Activated CD8-positive, alpha-beta memory T cell treated with anti-CD3 and anti-CD28 coated beads, Interleukin-2, amount 50 U/mL, for 24 hours (primary cell): ENCODE results near the gene PBOV1.

Source experiments
- DNase-seq: peaks from one replicate; pipeline ENCODE4 v3.0.0-alpha.2; 2020; ENCODE audit errors: extremely low read depth

The PBOV1 gene

DNA sequence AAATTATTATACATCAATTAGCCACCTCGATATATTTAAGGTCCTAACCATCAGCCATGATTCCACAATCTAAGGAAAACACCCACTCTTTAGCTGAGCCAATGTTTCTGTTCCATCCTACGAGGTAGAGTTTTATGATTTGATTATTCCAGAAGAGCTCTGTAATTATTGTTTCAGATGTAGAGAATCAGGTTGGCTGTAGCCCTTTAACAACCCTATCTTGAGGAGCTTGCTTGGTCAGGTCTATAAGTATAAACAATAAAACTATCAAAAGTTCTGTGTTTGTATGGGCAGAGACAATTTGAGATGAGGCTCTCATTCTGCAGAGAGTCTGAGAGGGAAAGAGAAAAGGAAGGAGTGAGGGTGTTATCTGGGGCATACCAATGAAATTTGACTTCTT is at the start of gene PBOV1:
Gene PBOV1 (minus strand): TSS at position 43 of the 400 bp plus-strand sequence. CDS start 96 bp downstream, outside the sequence.
- DNase-seq, result no peak

DNA sequence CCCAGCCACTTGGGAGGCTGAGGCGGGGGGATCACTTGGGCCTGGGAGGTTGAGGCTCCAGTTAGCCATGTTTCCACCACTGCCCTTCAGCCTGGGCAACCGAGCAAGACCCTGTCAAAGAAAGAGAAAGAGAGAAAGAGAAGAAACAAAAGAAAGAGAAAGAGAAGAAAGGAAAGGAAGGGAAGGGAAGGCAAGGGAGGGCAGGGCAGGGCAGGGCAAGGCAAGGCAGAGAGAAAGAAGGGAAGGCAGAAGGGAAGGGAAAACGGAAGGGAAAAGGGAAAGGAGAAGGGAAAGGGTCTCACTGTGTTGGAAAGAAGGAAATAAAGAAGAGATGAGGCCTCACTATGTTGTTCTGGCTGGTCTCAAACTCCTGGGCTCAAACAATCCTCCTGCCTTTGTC is 47.8 kb upstream of the PBOV1 start:
- no peak for DNase-seq

DNA sequence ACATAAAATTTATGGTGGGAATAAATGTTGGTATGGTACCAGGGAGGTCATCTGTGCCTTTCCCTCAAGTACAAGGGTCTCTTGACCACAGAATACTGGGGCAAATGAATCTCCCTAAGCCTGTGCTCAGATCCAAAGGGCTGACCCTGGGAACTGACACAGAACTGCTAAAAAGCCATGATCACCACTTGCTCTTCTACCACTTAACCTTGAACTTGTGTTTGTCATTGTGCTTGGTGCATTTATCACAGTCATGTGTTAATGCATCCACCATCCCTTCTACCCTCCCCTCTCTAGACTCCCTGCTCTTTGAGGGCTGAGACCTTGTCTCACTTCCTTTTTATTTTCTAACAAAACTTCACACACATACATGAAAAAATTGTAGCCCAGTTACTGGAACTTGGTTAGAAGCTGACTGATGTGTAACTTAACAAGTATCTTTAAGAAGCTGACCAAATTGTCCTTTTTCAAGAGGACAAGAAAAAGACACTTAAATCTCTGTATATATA is 46.1 kb upstream of the PBOV1 start:
- no peak for DNase-seq

DNA sequence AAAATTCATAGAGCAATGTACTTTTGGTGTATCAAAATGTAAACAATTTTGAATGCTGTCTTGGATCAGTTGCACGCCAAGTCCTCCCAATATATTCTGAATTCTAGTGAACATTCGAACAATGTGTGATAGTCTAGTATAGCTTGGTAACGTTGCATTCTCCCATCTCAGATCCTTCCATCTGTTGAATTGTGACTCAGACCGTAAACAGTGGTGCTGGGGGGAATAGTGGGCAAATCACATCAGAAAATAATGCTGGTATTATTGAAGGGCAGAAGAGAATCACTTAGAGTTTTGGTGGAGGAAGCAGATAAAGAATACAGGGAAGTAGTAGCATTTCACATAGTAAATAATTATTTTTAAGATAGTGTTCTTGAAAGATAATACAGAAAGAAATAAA is 45.7 kb upstream of the PBOV1 start:
- no peak for DNase-seq

DNA sequence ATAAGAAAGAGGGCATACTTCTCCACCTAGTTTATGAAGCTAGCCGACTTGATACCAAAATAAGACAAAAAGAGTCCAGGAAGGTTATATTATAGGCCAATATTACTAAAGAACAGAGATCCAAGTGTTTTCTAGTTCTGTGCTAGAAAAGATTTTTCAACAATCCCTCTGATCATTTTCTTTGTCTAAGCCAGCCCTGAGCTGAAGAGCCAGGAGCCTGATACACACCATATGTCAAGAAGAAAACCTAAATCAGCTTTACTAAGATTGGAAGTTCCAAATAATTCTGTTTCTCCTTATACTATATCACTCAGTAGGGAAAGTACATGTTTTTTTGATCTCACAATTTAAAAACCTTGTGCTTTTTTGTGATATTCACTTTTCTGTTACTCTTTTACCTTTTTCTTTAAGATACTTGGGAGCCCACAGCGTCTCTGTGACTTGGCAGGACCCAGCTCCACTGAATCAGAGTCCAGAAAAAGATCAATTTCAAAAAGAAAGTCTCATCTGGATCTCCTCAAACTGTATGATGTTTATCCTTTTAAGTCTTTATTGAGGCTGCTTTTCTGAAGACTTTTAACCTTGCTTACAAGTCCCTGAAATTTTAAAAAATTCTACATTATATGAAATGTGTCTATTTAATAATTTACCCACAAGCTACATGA is 43.0 kb upstream of the PBOV1 start:
- no peak for DNase-seq

DNA sequence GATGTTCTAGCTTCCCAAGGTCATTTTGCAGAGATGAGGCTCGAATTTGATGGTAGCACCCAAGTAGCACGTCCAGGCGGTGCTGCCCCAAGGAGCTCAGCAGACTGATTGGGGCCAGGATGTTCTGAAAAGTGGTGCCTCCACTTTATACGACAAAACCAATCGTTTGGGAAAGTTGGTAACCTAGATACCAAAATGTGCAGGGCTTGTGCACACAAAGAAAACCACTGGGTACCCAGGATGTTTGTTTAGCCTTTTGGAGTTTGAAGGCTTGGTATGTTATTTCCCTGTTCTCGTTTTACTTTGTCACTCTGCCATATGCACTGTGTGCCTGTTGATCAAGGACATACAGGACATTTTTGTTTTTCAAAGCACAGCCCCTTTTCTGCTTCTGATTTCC is 40.7 kb upstream of the PBOV1 start:
- no peak for DNase-seq

DNA sequence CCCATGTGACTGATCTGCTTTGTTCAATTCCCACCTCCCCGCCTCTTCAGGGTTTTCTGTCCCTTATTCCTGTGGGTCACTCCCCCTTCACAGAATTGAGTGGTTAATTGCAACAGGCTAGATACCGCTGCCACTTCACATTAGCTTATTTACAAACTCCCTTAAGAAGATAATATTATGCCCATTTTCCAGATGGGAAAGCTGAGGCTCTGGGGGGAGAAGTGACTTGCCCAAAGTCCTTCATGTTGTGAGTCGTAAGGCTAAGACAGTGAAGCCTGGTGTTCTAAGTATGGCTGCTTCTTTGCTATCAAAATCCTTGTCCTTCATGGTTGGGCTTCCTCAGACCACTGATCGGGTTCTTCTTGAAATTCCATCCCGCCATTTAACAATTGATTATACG is 39.9 kb upstream of the PBOV1 start:
- no peak for DNase-seq

GRCh38 chr6:138257638-138258040 is 39.3 kb upstream of the PBOV1 start:
- no peak for DNase-seq

DNA sequence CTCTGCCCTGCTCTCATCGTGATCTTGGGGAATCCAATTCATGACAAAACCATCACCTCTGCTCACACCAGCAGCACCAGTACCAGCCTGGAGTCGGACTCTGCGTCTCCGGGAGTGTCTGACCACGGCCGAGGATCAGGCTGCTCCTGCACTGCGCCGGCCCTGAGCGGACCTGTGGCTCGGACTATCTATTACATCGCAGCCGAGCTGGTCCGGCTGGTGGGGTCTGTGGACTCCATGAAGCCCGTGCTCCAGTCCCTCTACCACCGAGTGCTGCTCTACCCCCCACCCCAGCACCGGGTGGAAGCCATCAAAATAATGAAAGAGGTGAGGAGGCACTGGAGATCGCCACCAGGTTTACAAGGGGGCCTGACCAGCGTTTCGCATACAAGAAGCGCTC is 37.2 kb upstream of the PBOV1 start:
- no peak for DNase-seq

- no peak for DNase-seq
Measured at GRCh38 chr6:138253731-138254130, 35.4 kb upstream of the PBOV1 start.

DNA sequence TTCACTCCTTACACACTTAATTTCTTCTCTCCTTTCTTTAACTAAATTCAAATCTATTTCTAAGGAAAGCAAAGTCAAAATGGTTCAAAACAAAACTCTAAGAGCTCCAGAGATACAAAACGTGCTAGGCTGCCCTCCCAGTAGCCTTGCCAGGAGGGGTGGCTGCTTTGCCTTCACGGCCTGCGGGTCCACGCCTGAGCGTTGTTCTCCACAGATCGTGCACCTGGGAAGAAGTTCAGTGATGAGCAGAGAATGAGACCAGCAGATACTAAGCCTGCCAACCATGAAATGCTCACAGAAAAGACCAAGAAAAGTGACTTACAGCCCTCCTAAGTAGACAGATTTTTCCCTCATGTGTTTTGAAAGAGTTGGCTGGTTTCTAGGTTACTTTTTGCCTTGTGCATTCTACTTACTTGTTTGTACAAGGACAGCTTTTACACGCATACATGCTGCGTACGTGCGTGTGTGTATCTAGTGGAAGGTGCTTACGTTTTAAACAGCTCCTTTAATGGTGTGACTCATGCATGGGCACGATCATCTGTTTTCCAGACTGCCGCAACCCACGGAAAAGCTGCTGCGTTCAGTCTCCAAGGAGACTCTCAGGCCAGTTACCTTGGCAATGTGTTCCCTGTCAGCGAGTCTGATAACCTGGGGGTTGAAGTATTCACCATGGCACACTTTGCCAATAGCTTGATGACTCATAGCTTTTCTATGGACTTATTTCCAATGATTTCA is 32.4 kb upstream of the PBOV1 start:
- no peak for DNase-seq

DNA sequence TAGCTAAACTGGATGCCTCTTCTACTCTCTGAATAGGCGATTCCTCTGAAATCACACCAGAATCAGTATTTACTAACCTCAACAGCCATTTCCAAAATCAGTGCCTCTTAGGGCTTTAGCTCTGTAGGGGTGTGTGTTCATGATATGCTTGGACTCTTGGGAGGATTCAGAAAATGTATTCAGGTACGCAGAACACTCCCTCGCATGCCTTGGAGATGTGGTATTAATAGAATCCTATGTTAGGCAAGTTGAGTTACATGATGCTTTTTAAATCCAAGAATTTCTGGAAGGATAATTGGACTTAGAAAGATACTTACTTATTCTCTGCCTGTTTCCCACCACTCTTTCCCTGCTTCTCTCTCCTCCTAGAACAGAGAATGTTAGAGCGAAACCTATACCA is 31.8 kb upstream of the PBOV1 start:
- no peak for DNase-seq

DNA sequence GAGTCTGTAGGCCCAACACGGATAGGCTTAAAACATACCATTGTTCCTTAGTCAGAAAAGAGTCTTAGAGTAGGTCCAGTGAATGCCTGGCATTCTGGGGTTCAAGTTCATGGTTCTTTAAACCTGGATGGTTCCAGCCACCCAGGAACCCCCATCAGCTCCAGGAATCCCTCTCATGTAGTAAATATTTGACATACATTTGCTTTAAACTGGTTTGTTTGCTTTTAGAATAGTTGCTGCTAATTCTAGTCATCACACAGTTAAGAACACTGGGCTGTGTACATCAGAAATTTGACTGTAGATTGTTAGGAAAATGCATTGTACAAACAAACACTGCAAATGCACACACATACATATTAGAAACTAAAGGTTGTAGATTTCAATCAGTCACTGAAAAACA is 30.6 kb upstream of the PBOV1 start:
- no peak for DNase-seq

GRCh38 chr6:138248011-138248410 is 29.7 kb upstream of the PBOV1 start:
- DNase-seq, result no peak

- DNase-seq, result no peak
Measured at GRCh38 chr6:138246650-138247440, 28.6 kb upstream of the PBOV1 start.

DNA sequence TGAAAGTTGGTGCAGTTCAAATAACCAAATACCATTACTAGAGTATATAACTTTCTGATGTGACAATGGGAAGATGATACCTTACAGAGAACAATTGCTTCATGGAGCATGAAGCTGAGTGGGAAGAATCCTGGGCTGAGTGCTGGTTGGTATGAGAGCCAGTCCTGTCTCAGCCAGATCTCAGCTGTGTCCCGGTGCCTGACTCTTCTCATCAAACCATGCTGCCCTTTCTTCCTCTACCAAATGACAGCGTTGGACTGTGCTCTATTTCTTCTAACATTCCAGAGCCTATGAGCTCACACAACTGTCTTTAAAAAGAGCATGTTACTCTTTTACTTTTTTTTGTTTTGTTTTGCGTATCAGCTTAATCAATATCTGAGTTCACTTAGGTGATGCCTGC is 27.5 kb upstream of the PBOV1 start:
- DNase-seq, result no peak

GRCh38 chr6:138242987-138243592 is 24.8 kb upstream of the PBOV1 start:
- DNase-seq, result no peak

GRCh38 chr6:138241934-138242333 is 23.6 kb upstream of the PBOV1 start:
- no peak for DNase-seq

GRCh38 chr6:138241381-138241780 is 23.1 kb upstream of the PBOV1 start:
- no peak for DNase-seq

DNA sequence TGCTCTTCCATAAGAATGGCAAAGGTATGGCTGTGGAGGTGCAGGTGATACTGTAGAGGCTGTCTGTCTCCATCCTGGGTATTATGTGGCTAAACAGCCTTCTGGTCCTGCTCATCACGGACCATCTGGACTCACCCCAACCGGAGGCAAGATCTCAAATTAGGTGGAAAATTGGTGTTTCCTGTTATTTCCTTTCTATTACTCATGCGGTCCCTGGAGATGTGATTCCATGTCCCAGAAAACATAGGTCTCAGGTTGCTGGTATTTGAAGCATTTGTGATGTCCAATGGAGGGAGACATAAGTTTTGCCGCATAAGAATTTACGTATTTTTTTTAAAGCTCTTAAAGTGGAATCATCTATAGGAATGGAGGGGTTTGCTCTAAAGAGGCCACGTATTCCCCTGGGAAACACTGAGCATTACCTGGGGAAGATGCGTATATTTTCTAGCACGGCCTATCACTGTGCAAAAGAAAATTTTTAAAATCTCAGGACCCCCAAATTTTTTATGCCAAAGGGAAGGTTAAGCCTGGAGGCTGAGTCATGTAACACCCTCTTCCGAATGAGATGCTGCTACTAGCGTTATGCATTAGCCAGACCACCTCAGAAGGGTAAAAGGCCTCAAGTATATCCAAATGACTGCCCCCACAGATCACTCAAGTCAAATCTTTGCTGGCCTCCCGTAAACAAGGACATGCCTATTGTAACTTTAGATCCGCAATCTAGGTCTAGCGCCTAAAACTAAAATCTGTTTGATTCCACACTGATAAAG is 22.4 kb upstream of the PBOV1 start:
- no peak for DNase-seq

- no peak for DNase-seq
Measured at GRCh38 chr6:138239774-138240173, 21.5 kb upstream of the PBOV1 start.
